ENCODE data around the gene TMEM256. TPM values are rescaled to one million over a fixed set of nuclear protein-coding genes. Genes with fewer than 3 reads are reported as not detected.

Gene TMEM256
- total RNA-seq, 3 donors from 2014 or later (not counting 1 experiment from before 2014, with no cell fraction given), result 31.8 to 35.9 (median 34.2) TPM

- intact Hi-C loops (cut with micrococcal nuclease), result no loop called here
- Histone ChIP-seq H3K27me3 (ENCODE audit: control insufficient read depth, insufficient read depth, low read length) (no peaks in the 10 kb centered on the region), H3K9me3 (ENCODE audit: control insufficient read depth, insufficient read depth, low read length) (no peaks in the 10 kb centered on the region), H3K4me3 (ENCODE audit: low read length) (no peak overlapping the region), H3K27ac (ENCODE audit: low read length) (no peak overlapping the region), H3K4me1 (ENCODE audit: control insufficient read depth, insufficient read depth, low read length) (no peaks in the 10 kb centered on the region), H3K36me3 (ENCODE audit: control insufficient read depth, insufficient read depth, low read length) (no peaks in the 10 kb centered on the region)
- DNase-seq (peak in 1 of 2 donors; percentile 41), ATAC-seq (no peak)
- 90% methylated on average over 5 of the region's 6 CpGs for WGBS (ENCODE audit: insufficient coverage)
- no peaks in the 10 kb centered on the region for H3K36me3 Mint-ChIP-seq
- H3K27me3 Mint-ChIP-seq (ENCODE audit: low read depth in 2 of 2), result no peaks in the 10 kb centered on the region
- TF ChIP-seq CTCF (IDR thresholded peaks at IDR 0.05), result no peak
- no peaks in the 10 kb centered on the region for H3K4me1 Mint-ChIP-seq
- H3K27ac Mint-ChIP-seq, result no peak overlapping the region
- no peak overlapping the region for H3K4me3 Mint-ChIP-seq
- H3K9me3 Mint-ChIP-seq, result no peaks in the 10 kb centered on the region
Measured at GRCh38 chr17:7416323-7416722, 12.4 kb upstream of the TMEM256 start.

- no peak for TF ChIP-seq CTCF (IDR thresholded peaks at IDR 0.05)
- no peak for DNase-seq
- Mint-ChIP-seq H3K9me3 (no peaks in the 10 kb centered on the region), H3K36me3 (no peaks in the 10 kb centered on the region), H3K27ac (no peak overlapping the region), H3K4me3 (no peak overlapping the region), H3K27me3 (ENCODE audit: low read depth in 2 of 2) (no peaks in the 10 kb centered on the region), H3K4me1 (no peaks in the 10 kb centered on the region)
- no peak overlapping the region for H3K27ac ChIP-seq (ENCODE audit: low read length)
- H3K4me1 ChIP-seq (ENCODE audit: control insufficient read depth, insufficient read depth, low read length), result no peaks in the 10 kb centered on the region
- no peaks in the 10 kb centered on the region for H3K36me3 ChIP-seq (ENCODE audit: control insufficient read depth, insufficient read depth, low read length)
- H3K27me3 ChIP-seq (ENCODE audit: control insufficient read depth, insufficient read depth, low read length), result no peaks in the 10 kb centered on the region
- WGBS (ENCODE audit: insufficient coverage), result 91% methylated on average over 23 of the region's 23 CpGs
- H3K4me3 ChIP-seq (ENCODE audit: low read length), result no peak overlapping the region
- intact Hi-C loops (cut with micrococcal nuclease), result no loop called here
- ATAC-seq, result no peak
- no peaks in the 10 kb centered on the region for H3K9me3 ChIP-seq (ENCODE audit: control insufficient read depth, insufficient read depth, low read length)
Measured at GRCh38 chr17:7415784-7416183, 11.9 kb upstream of the TMEM256 start.

GRCh38 chr17:7414837-7415236 lies 10.9 kb upstream of the TMEM256 start:
- no peak overlapping the region for H3K4me3 ChIP-seq (ENCODE audit: low read length)
- Mint-ChIP-seq H3K4me3 (no peak overlapping the region), H3K27me3 (ENCODE audit: low read depth in 2 of 2) (peaks cover 0 to 2% of the 10 kb centered on the region in 2 donors), H3K4me1 (no peaks in the 10 kb centered on the region), H3K36me3 (no peaks in the 10 kb centered on the region), H3K27ac (no peak overlapping the region), H3K9me3 (no peaks in the 10 kb centered on the region)
- H3K36me3 ChIP-seq (ENCODE audit: control insufficient read depth, insufficient read depth, low read length), result no peaks in the 10 kb centered on the region
- no peak for TF ChIP-seq CTCF (IDR thresholded peaks at IDR 0.05)
- H3K4me1 ChIP-seq (ENCODE audit: control insufficient read depth, insufficient read depth, low read length), result no peaks in the 10 kb centered on the region
- H3K27me3 ChIP-seq (ENCODE audit: control insufficient read depth, insufficient read depth, low read length), result no peaks in the 10 kb centered on the region
- intact Hi-C loops (cut with micrococcal nuclease), result no loop called here
- no peaks in the 10 kb centered on the region for H3K9me3 ChIP-seq (ENCODE audit: control insufficient read depth, insufficient read depth, low read length)
- no peak for ATAC-seq
- DNase-seq, result no peak
- WGBS (ENCODE audit: insufficient coverage), result 89% methylated on average over 14 of the region's 14 CpGs
- H3K27ac ChIP-seq (ENCODE audit: low read length), result no peak overlapping the region

- Mint-ChIP-seq H3K36me3 (no peaks in the 10 kb centered on the region), H3K9me3 (no peaks in the 10 kb centered on the region), H3K27me3 (ENCODE audit: low read depth in 2 of 2) (peaks cover 6 to 11% of the 10 kb centered on the region in 2 donors), H3K27ac (no peak overlapping the region), H3K4me1 (peaks cover 0 to 4% of the 10 kb centered on the region in 2 donors), H3K4me3 (no peak overlapping the region)
- TF ChIP-seq CTCF (IDR thresholded peaks at IDR 0.05), result no peak
- ATAC-seq, result no peak
- Histone ChIP-seq H3K9me3 (ENCODE audit: control insufficient read depth, insufficient read depth, low read length) (no peaks in the 10 kb centered on the region), H3K27ac (ENCODE audit: low read length) (no peak overlapping the region), H3K4me3 (ENCODE audit: low read length) (no peak overlapping the region), H3K36me3 (ENCODE audit: control insufficient read depth, insufficient read depth, low read length) (no peaks in the 10 kb centered on the region), H3K4me1 (ENCODE audit: control insufficient read depth, insufficient read depth, low read length) (peaks cover 3% of the 10 kb centered on the region), H3K27me3 (ENCODE audit: control insufficient read depth, insufficient read depth, low read length) (no peaks in the 10 kb centered on the region)
- WGBS (ENCODE audit: insufficient coverage), result 85% methylated on average over 6 of the region's 6 CpGs
- no peak for DNase-seq
- intact Hi-C loops (cut with micrococcal nuclease), result no loop called here
Measured at GRCh38 chr17:7413346-7413985, 9.6 kb upstream of the TMEM256 start.

All from natural killer cell (primary cell).